Transverse colon (tissue), 3 donors: ENCODE data around the gene MYH15.

Experiments
- CTCF ChIP-seq, 5 experiments: fragments of 200-600 bp in 3 of 5; fragments of 450-650 bp in 2 of 5; sonication (generic) in 3 of 5; IDR thresholded peaks; 1 replicate in 2 of 5; 2 replicates in 3 of 5; pipeline ENCODE4 v1.5.1; 2016 to 2017; ENCODE audit warnings: antibody characterized with exemption in 5 of 5, inconsistent platforms in 3 of 5, mild to moderate bottlenecking in 2 of 5, moderate library complexity in 1 of 5
- POLR2A ChIP-seq: fragments of 450-650 bp; IDR thresholded peaks from one replicate; pipeline ENCODE4 v1.6.1; 2016; ENCODE audit warnings: antibody characterized with exemption, mild to moderate bottlenecking, moderate library complexity

- TF ChIP-seq CTCF (IDR thresholded peaks at IDR 0.05), result no peak
- TF ChIP-seq POLR2A, result no peak
These were observed 2.3 kb upstream of the MYH15 start for GRCh38 chr3:108512671-108513070.
